Right forelimb (tissue), 1 donor: ENCODE results near the gene BCL2L13.
"Not testable (repeated sequence)": the region's sequence is repeated elsewhere in the genome, so short reads cannot be mapped to it uniquely, and the experiment has no call there.

Experiments
- DNase-seq: peaks from one replicate; pipeline ENCODE4 v3.0.0-alpha.2; 2018

The BCL2L13 gene, protein sequence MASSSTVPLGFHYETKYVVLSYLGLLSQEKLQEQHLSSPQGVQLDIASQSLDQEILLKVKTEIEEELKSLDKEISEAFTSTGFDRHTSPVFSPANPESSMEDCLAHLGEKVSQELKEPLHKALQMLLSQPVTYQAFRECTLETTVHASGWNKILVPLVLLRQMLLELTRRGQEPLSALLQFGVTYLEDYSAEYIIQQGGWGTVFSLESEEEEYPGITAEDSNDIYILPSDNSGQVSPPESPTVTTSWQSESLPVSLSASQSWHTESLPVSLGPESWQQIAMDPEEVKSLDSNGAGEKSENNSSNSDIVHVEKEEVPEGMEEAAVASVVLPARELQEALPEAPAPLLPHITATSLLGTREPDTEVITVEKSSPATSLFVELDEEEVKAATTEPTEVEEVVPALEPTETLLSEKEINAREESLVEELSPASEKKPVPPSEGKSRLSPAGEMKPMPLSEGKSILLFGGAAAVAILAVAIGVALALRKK

DNA sequence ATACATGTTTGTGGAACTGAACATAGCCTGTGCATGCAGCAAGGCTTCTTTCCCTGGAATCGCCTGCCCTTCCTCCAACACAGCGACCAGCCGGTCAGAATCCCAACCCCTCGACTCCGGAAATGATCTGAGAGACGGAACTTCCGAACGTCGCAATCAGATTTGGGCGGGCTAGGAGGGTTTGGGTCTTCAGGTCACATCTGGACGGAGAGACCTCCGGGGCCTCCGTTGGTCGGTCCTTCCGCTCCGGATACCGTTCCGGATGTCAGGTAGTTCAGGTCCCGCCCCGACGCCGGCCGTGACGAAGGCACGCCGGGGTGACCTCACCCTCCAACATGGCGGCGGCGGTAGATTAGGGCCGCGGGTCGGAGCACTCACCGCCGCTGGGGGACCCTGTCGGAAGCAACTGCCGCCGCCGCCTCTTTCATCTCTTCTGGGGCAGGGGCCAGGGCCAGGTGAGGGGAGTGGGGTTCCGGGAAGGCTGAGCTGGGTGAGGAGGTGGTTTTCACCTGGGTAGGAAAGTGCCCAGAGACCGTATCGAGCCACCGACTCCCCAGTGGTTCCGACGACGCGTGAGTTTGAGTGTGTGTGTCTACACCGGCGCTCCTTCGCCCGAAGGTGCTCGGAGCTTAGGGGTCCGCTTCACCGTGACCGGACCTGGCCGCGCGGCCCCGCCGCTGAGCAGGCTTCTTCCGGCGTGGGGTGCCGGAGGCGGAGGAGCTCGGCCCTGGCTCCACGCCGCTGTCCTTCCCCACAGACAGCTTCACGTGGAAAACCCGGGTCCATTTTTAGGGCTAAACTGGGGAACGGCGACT lies at the start of gene BCL2L13:
TSS of gene BCL2L13 (plus strand) at position 326 of the 815 bp plus-strand sequence. CDS start 16,955 bp downstream, outside the sequence.
- peak; percentile 94 for DNase-seq

DNA sequence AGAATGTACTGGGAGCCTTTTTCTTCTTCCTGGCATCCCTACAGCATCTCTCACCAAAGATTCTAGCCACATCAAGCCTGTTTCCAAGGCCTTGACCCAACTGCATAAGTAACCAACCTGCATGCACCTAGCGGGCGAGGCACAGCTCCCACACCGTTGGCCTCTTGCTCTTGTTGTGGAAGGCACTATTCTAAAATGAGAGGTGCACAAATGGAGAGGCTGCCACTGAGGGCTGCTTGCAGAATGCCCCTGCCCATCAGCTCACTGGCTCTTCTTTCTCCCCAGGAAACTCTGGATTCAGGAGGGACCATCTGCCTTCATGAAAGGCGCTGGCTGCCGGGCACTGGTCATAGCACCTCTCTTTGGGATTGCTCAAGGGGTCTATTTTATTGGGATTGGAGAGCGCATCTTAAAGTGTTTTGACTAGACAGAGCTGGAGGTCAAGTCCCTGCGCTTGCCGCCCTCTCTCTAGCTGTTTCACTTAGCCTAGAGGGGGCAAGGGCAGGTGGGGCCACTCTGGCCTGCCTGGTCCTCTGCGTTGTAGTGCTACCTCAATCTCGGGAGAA lies 48.7 kb upstream of the BCL2L13 start:
- no peak for DNase-seq

DNA sequence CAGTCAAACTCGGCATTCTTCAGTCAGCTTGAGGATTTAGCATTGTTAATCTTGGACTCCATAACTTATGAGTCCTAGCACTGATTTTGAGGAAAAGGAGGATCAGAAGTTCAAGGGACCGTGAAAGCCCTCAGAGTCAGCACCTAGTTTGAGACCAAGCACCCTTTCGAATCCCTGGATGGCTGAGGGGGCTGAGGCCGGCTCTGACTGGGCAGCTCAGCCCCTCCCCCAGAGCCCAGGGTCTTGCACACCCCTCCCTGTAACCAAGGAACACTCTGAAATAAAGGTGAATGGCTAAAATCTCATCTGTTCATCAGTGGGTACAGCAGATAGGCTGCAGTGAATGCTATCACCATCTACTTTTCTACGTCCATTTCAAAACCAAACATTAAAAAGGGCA lies 48.0 kb upstream of the BCL2L13 start:
- no peak for DNase-seq

DNA sequence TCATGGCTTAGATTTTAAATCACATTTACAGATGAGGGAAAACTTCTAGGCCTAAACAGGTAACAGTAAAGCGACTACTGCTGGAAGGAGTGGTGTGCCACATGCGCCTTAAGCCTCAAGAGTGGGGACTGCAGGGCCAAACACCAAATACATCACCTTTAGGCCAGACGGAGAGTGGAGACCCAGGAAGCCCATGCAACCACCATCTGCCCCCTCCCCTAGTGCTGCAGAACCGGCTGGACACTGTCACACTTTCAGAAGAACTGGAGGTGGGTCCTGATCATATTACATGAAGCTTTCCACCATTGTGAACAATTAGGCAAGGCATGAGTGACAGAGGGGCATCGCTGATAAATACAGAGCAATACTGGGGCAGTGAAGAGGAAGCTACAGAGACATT lies 46.4 kb upstream of the BCL2L13 start:
- DNase-seq, result no peak

DNA sequence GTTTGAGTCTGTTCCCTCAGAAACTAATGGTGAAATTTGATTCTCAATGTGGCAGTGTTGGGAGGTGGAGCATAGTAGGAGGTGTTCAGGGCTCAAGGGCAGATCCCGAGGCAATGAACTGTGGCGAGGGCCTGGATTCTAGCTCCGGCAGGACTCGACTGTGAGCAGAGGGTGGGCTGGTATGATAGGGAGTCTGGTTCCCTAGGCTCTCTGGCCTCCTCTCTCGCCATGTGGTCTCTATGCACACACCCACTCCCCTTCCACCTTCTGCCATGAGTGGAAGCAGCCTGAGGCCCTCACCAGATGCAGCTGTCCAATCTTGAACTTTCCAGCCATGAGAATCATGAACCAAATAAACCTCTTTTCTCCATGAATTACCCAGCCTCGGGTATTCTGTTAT lies 42.3 kb upstream of the BCL2L13 start:
- no peak for DNase-seq

DNA sequence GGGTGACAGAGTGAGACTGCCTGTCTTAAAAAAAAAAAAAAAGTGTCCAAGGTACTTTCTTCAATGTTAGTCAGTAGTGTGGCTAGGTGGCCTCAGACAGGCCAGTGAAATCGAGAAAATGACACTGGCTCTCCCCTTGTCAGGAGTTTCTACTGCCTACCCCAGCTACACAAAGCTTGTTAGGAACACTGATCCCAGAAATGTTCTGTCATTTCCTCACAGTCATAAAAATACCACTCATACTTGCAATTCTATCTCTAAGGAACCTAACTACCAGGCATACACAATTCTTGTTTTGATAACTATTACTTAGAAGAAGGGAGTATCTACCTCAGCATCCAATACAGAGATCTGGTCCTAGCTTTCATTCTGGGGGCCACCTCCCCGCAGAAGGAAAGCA lies 41.3 kb upstream of the BCL2L13 start:
- no peak for DNase-seq

DNA sequence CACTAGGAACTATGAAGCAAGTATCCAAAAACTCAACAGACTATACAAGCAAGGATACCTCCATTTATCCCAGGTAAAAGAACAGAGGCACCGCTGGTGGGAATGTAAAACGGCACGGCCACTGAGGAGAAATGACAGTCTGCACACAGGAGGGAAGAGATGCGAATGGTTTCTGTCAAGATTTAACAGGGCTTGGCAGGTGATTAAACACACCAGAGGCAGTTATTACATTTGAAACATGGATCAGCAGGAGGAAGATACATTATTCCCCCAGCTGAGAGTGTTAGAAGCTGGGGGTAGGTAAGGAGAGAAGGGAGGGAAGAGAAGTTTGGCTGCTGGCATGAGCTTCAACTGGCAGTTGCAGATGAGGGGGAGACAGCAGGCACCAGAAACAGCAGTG lies 40.2 kb upstream of the BCL2L13 start:
- no peak for DNase-seq

DNA sequence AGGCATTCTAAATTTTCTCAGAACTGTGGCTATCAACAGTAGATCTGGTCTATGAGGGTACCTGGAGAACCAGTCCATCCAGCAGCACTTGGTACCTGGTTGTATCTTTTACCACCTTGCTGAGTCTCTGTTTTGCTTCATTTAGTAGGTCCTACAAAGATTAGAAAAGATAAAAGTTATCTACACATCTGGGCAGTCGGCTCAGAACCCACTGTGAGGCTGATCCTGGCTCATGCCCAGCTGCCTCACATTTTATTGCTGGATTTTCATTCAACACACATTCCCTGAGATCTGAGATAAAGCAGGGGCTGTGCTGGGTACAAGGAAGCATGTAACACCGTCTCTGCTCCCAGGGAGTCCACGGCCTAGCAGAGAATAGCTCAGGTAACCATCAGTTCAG lies 37.5 kb upstream of the BCL2L13 start:
- no peak for DNase-seq

DNA sequence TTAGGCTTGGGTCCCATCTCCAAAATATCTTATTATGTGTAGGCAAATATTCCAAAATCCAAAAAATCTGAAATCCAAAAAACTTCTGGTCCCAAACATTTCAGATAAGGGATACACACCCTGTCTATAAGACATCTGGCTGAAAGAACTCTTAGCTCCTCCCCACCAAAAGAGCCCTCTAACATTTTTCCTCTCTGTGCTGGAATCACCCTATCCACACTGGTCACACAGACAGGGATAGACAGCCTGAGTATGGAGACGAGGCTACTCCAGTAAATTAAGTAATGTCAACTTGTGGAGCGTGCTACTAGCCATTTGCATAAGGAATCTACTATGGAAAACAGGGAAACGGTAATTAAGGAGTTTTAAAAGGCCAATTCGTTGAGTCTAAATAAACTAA lies 34.9 kb upstream of the BCL2L13 start:
- DNase-seq, result no peak

DNA sequence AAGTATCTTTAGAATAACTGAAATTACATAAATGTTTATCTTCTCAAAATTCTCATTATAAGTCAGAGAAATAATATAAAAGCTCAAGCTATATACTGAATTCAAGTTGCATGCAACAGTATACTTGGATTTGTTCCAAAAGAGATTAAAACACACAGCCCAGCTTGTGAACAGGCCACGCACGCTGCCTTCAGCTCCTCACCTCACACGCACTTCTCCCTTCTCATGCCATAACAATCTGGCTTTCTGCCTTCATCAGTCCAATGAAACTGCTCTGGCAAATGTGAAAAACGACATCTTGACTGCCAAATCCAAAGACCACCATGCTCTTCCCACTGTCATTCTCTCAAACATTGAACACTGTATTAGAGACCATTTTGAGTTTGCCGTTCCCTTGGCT lies 32.1 kb upstream of the BCL2L13 start:
- DNase-seq, result no peak

DNA sequence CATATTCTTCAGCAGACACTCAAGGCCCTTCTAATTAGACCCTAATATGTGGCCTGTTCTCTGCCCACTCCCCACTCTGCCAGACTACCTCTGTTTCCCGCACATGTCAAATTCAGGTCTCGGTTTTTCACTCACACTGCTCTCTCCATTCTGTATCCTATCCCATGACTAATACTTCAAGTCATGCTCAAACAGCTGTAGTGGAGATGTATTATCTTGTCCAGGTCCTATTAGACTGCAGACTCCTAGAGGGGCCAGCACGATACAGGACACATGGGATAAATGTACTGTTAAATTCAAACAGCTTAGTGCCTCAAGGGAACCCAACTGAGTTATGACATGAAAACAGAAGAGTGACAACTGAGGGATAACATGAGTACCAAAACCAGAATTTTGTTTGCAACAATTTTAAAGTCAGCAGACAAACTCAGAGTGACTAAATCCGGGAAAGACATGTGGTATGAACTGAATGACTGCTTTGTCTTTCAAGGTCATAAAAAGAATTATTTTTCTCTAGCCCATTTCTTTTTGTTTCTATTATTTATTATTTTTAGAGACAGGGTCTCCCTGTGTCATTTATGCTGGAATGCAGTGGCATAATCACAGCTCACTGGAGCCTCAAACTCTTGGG lies 30.6 kb upstream of the BCL2L13 start:
- DNase-seq, result no peak

DNA sequence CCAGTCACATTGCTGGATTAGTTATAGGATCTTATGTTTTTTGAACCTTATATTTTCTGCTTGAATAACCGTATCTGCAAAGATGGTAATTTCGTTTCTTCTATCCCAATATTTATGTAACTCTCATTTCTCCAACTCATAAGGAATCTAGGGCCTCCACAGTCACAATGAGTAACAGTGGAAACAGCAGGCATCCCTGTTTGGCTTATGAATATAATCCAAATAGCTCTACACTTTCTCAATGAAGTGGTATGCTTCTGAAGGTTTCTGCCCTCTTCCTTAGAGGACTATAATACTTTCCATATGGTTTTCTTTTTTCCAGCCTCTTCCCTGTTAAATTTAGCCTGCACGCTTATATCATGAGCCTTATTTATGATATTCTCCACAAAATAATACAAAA lies 26.5 kb upstream of the BCL2L13 start:
- no peak for DNase-seq

DNA sequence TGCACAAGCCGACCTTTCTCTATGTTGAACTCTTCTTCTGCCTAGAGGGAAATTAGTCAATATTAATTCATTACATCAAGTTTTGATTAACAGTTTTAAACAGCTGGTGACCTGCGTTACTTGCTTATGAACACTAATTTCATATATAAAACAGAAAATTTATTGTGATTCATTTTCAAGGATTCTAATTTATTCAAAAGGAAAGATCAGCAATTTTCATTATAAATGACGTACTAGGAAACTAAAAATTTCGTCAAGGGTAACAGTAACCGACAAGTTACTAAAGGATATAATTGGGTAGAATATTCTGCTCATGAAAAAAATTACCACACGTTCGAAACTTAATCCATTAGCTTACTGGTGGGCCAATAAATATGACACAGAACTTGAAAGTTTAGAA lies 25.3 kb upstream of the BCL2L13 start:
- DNase-seq, result no peak

DNA sequence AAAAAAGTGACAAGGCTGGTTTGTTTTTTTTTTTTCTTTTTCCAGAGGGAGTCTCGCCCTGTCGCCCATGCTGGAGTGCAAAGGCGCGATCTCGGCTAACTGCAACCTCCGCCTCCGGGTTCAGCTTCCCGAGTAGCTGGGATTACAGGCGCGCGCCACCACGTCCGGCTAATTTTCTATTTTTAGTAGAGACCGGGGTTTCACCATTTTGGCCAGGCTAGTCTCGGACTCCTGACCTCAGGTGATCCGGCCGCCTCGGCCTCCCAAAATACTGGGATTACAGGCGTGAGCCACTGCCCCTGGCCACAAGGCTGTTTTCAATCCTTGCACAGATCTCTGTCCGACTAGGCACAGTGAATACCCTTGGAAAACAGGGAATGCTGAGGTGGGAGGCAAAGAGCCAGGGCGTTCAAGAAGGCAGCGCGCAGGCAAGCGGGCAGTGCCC lies 10.6 kb upstream of the BCL2L13 start:
- no peak for DNase-seq

DNA sequence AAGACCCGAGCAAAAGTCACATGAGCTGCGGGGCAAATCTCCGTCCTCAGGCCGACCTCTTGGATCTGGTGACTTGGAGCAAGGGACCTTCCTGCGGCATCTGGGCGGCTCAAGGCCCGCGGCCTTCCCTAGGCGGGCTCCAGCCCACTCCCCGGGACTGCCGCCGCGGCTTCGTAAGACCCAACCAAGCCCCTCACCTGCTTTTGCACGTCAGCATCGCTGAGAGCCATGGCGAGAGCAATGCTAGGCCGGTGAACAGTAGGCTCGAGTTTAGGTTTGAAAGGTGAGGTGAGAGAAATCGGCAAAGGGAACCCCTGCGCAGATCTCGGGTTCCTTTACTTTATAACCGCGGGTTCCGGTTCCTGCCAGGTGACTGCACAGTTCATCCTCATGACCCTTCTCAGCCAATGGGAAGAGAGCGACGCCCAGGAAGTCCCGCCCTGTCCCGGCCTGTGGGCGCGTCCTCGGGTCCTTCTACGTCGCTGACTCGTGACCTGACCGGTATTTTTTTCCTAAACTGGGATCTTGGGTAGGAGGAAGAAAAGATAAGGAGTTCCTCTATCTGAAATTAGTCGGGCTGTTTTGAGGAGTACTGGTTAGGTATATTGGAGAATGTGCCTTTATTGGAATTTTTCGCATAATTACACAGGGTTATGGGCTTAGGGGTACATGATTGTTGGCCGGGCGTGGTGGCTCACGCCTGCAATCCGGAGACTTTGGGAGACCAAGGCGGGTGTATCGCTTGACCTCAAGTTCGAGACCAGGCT lies 10.0 kb upstream of the BCL2L13 start, which contains the start of gene ATP6V1E1:
TSS of gene ATP6V1E1 (minus strand) at position 344 of the 767 bp plus-strand sequence. CDS start at position 230, 114 bp downstream.
- peak; percentile 97 for DNase-seq

DNA sequence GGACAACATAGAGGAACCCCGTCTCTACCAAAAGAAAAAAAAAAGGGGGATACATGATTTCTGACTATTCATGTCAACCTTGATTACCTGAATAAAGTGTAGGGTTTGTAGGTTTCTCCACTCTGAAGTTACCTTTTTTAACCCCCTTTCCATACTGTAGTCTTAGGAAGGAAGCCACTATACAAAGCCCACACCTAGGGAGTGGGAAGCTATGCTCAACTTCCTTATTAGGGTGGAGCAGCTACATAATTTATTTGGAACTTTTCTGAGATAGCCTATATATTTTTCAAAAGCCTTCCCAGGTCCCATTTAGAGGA lies 9.4 kb upstream of the BCL2L13 start:
- no peak for DNase-seq

DNA sequence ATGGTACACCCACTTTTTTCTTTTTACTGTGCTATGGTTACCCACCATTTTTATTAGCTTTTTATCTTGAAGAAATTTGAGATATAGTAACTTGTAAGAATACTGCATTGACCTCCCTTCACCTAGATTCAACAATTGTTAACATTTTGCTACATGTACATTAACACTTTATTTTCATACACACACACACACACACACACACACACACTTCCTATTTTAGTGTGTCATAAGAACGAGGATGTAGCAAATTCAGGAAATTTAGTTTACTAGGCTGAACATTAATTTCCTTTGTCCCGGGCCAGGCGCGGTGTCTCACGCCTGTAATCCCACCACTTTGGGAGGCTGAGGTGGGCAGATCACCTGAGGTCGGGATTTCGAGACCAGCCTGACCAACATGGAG lies 8.9 kb upstream of the BCL2L13 start:
- DNase-seq, result no peak

DNA sequence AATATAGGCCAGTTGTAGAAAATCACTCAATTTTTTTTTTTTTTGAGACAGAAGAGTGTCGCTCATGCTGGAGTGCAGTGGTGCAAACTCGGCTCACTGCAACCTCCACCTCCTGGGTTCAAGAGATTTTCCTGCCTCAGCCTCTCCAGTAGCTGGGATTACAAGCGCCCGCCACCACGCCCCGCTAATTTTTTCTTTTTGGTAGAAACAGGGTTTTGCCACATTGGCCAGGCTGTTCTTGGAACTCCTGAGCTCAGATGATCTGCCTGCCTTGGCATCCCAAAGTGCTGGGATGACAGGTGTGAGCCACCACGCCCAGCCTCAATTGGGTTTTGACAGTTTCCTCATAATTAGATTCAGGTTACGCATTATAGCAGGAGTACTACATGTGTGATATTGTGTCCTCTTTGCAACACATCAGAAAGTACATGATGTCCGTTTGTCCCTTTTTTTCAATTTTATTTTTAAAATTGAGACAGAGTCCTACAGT lies 7.4 kb upstream of the BCL2L13 start:
- no peak for DNase-seq

DNA sequence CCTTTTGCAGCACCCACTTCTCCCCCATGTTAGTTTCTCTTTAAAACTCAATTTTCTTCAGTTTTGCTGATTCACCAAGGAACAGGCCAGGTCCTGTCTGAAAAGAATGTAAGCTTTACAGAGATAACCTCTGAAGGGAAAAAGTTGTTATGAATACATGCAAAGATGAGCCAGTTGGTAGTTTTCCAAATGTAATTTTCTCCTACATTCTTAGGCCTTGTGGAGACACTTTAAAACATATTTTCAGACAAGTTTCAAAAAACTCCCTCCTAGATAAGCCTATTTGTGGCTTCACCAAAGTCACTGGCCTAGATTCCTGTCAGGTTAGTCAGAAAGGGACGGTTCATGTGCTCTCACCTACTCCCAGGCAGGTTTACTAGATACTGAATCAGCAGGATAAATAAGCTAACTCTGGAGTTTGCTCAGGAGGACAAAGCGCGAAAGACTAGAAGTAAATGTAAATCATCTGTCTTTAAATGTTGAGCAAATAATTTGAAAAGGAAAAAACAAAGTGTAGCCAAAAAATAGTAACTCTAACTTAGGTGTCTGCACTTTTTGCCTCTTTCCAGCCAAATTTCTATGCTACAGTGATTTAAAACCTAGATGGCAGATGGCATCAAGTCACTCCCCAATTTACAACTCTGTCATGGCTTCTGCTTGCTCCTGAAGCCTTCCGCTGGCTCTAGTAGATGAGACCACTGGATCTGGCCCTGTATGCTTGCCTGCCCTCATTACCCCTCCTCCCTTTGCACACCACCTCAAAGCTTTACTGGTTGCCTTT lies 5.2 kb upstream of the BCL2L13 start:
- DNase-seq, result no peak

DNA sequence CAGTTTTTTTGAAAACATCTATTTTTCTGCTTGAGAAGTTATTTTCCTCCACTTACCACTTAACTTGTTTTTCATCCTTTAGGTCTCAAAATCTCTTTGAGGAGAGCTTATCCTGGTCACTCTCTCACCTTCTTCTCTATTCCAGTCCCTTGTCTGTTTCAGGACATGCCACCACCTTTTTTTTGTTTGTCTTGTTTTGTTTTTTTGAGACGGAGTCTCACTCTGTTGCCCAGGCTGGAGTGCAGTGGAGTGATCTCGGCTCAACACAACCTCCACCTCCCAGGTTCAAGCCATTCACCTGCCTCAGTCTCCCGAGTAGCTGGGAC lies 4.6 kb upstream of the BCL2L13 start:
- no peak for DNase-seq

DNA sequence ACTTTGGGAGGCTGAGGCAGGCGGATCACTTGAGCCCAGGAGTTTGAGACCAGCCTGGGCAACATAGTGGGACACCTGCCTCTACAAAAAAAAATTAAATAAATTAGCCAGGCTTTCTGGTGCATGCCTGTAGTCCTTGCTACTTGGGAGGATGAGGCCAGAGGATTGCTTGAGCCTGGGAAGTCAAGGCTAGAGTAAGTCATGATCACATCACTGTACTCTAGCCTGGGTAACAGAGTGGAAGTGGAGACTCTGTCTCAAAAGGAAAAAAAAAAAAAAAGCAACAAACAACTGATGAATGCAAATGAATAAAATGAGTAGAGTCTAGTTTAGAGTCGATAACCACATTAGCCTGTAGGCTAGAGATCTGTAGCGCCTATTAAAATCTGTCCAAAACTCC lies 3.9 kb upstream of the BCL2L13 start:
- DNase-seq, result no peak

DNA sequence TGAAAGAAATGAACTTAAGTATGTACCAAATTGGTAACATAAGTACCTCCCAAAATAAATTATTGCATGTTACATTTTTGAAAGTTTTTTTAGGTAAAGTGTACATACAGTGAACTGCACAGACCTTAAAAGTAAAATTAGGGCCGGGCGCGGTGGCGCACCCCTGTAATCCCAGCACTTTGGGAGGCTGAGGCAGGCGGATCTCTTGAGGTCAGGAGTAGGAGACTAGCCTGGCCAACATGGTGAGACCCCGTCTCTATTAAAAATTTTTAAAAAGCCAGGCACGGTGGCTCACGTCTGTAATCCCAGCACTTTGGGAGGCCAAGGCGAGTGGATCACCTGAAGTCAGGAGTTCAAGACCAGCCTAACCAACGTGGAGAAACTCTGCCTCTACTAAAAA lies 1.7 kb upstream of the BCL2L13 start:
- not testable (repeated sequence) for DNase-seq
